ENCODE measurements around the gene PACSIN1.
"Not testable (repeated sequence)": the region's sequence is repeated elsewhere in the genome, so short reads cannot be mapped to it uniquely, and the experiment has no call there.

Gene PACSIN1

GRCh38 chr6:34485321-34486060, 19.6 kb downstream of the PACSIN1 start:
- no peak for DNase-seq (ENCODE audit: low spot score)

GRCh38 chr6:34486106-34486740, 20.3 kb downstream of the PACSIN1 start:
- DNase-seq (ENCODE audit: low spot score) = no peak

GRCh38 chr6:34486886-34487285, 21.0 kb downstream of the PACSIN1 start:
- DNase-seq (ENCODE audit: low spot score) = not testable (repeated sequence)

DNA sequence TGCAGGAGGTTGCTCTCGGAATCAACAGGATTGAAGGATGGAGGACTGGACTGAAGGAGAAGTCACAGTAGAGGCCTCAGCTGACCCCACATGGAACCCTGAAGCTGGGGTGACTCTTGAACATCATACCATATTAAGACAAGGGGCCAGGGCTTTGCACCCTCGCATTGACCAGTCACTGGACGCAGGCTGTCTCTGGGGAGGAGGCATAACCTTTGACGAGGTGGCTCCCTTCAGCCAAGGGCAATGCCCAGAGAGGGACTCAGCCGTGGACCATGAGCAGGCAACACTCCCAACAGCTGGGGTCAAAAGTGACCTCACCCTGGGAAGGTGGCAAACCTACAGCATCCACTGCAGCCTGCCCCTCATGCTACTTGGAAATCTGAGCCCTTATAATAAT, 21.7 kb downstream of the PACSIN1 start:
- no peak for DNase-seq (ENCODE audit: low spot score)

DNA sequence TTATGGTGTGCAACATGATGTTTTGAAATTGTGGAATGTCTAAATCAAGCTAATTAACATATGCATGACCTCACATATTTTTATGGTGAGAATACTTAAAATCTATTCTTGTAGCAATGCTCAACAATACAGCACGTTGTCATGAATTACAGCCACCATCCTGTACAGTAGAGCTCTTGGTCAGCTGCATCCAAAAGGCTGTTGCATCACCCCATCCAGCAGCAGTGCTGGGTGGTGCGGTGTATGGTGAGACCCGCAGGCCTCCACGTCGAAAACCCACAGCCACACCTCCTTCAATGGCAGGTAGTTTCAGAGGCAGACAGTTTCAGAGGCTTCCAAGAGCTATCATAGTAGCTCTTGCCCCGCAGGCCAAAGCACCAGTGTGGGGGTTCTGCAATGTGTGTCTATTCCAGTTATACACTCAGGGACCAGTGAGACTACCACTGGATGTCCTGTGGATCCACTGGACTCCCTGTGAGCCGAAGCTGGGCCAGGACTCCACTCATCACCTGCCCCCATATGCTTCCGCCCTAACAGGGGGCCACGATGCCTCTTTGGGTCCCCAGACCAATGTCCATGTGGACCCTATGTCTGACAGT, 23.4 kb downstream of the PACSIN1 start:
- DNase-seq (ENCODE audit: low spot score) = no peak

GRCh38 chr6:34490390-34491090, 24.7 kb downstream of the PACSIN1 start:
- DNase-seq (ENCODE audit: low spot score) = no peak

GRCh38 chr6:34491091-34491430, 25.2 kb downstream of the PACSIN1 start:
- no peak for DNase-seq (ENCODE audit: low spot score)

- no peak for DNase-seq (ENCODE audit: low spot score)
Measured at GRCh38 chr6:34493344-34493743, 27.5 kb downstream of the PACSIN1 start.

- no peak for DNase-seq (ENCODE audit: low spot score)
Measured at GRCh38 chr6:34494973-34495372, 29.1 kb downstream of the PACSIN1 start.

GRCh38 chr6:34496103-34496685, 30.3 kb downstream of the PACSIN1 start:
- DNase-seq (ENCODE audit: low spot score) = no peak

DNA sequence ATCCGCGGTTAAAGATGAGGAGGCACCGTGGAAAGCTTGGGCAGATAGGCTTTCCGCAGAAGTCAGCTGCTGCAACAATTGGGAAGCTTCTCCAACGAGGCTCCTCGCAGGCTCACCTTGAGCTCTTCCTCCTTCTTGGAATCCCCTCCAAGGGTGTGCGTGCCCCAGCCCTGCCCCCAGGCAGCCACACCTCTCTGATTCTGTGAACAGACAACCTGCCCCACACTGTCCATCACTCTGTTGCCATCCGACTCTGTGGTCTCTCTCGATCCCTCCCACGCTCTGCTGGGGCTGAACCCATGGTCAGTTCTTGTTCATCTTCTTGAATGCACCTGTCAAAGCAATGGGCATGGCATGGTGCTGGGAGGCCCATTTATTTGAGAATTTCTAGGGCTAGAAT, 31.5 kb downstream of the PACSIN1 start:
- no peak for DNase-seq (ENCODE audit: low spot score)

DNA sequence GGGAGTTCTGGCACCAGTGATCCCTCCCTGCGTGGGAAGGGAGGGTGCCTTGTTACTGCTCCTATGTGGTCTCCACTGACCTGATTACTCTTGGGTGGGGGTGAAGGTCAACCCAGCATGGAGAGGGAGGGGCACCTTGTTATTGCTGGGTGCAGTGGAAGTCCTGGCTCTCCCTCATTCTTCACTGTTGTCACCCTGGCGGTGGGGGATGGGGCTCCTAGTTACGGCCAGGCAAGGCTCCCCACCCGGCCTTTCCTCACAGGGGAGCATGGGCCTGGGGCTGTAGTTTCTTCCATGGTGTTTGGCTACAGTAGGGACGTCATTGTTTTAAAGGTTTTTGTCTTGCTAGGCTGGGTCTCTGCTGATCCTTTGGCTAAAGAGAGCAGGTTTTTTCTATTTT, 40.8 kb downstream of the PACSIN1 start:
- DNase-seq (ENCODE audit: low spot score) = no peak

DNA sequence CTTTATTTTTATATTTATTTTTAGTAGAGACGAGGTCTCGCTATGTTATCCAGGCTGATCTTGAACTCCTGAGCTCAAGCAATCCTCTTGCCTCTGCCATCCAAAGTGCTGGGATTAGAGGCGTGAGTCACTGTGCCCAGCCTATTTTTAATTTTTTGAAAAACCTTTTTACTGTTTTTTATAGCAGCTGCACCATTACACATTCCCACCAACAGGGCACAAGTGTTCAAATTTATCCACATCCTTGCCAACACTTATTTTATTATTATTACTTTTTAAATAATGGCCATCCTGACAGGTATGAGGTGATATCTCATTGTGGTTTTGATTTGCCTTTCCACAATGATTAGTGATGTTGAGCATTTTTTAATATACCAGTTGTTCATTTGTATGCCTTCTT, 42.5 kb downstream of the PACSIN1 start:
- DNase-seq (ENCODE audit: low spot score) = no peak

DNA sequence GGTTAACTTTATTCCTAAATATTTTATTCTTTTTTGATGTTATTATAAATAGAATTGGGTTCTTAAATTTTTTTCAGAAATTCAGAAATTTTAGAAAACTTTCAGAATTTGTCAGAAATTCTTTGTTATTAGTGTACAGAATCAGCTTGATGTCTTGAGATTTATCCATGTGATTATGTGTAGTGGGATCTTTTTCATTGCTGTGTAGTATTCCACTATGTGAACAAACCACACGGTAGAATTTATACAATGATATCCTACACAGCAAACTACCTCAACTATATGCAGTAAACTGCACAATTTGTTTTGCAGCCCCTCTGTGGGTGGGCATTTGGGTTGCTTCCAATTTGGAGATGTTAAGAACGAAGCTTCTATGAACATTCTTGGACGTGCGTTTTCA, 43.9 kb downstream of the PACSIN1 start:
- DNase-seq (ENCODE audit: low spot score) = no peak

DNA sequence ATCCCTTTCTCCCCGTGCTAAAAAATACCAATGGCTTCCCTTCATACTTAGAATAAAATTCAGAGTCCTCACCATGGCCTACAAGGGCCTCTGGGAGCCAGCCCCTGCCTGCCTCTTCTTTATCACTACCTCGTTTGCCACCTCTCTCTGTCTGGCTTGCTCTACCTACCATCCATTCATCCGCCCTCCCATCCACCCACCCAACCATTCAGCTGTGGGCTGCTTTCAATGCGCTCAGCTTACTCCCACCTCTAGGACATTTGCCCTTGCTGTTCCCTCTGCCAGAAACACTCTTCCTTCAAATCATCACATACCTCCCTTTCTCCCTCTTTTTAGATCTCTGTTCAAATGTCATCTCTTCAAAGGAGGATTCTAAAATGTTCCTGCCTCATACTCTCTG, 44.4 kb downstream of the PACSIN1 start:
- DNase-seq (ENCODE audit: low spot score) = no peak

- no peak for DNase-seq (ENCODE audit: low spot score)
Measured at GRCh38 chr6:34511214-34511914, 45.5 kb downstream of the PACSIN1 start.

DNA sequence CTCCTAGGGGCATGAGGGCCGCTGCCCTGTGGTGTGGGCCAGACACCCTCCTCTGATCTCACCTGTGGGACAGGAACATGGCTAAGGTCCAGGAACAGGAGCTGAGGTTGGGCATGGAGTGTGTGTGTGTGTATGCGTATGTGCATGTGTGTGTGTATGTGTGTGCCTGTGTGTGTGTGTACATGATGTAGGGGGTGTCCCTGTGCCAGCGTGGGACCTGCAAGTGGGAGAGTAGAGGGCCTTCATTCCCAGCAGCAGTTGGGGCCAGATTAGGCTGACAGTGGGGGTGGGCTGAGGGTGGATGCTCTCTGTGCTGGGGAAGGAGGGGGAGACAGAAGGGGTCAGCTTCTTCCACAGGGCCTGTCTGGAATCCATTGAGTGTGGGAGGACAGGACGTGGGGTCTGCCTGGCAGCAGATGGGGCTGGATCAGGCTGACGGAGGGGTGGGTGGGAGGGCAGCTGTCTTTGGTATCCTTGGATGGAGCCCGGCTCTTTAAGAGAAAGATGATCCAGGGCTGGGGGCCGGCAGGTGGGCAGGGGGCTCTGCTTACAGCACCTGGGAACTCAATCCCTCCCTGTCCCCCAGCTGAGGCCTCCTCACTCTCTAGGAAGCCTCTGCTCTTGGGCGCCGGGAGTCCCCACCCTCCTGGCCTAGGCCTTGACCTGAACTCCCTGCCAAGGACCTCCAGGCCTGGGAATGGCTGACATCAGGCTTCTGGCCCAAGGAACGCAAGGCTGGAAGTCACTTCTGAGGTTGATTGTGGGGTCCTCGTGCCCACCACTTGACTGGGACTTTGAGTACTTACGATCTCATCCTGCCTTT, 46.2 kb downstream of the PACSIN1 start:
- DNase-seq (ENCODE audit: low spot score) = no peak

DNA sequence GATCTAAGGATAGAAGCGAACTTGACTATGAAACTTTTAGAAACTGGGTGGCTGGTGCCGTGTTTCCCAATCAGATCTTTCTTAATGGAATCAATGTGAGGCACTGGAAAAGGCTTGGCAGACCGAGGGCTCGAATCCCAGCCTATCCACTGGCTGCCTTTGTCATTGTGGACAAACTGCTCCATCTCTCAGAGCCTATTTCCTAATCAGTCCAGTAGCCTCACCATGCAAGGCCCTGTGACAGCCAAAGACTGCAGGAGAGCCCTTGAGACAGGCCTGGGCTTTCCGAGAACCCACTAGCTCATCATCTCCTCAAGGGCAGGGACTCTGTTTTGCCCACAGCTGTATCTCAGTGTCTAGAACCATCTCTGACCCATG, 46.9 kb downstream of the PACSIN1 start:
- no peak for DNase-seq (ENCODE audit: low spot score)

GRCh38 chr6:34513646-34514045, 47.8 kb downstream of the PACSIN1 start:
- no peak for DNase-seq (ENCODE audit: low spot score)

- DNase-seq (ENCODE audit: low spot score) = no peak
Measured at GRCh38 chr6:34514112-34514511, 48.2 kb downstream of the PACSIN1 start.

Measured in germinal center (tissue), 1 donor.